Neural progenitor cell (in vitro differentiated cells): ENCODE data around the gene ABCB6.

ENCODE experiments used
- EZH2 ChIP-seq: fragments of 200-600 bp; sonication (generic); IDR thresholded peaks from 2 replicates; pipeline ENCODE4 v1.6.1; 2017; ENCODE audit warnings: antibody characterized with exemption, mild to moderate bottlenecking, moderate library complexity
- TF ChIP-seq, protein P1 (sequence below): fragments of 200-600 bp; sonication (generic); IDR thresholded peaks from 2 replicates; pipeline ENCODE4 v1.5.1; 2017; ENCODE audit warnings: antibody characterized with exemption, mild to moderate bottlenecking

DNA sequence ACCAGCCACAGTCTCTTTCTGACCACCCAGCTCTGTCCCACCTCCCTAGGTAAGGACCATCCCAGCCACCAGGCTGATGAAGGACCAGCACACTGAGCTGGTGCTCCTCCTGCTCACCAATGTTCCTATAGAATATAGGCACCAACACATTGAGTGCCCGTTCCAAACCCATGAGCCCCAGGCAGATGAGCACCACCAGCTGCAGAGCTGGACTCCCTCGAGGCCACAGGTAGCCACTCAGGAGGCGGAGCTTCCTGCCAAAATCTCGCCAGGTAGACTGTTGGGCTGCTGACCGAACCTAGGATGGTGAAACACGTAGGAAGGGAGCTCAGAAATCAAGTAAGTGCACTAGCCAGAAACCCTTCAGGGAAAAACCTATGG, 2.2 kb downstream of the ABCB6 start:
- TF ChIP-seq, protein P1, sequence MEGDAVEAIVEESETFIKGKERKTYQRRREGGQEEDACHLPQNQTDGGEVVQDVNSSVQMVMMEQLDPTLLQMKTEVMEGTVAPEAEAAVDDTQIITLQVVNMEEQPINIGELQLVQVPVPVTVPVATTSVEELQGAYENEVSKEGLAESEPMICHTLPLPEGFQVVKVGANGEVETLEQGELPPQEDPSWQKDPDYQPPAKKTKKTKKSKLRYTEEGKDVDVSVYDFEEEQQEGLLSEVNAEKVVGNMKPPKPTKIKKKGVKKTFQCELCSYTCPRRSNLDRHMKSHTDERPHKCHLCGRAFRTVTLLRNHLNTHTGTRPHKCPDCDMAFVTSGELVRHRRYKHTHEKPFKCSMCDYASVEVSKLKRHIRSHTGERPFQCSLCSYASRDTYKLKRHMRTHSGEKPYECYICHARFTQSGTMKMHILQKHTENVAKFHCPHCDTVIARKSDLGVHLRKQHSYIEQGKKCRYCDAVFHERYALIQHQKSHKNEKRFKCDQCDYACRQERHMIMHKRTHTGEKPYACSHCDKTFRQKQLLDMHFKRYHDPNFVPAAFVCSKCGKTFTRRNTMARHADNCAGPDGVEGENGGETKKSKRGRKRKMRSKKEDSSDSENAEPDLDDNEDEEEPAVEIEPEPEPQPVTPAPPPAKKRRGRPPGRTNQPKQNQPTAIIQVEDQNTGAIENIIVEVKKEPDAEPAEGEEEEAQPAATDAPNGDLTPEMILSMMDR = no peak
- TF ChIP-seq EZH2 = no peak
